Thoracic aorta (tissue), 2 donors: Measurements from ENCODE around the gene REG3A. TPM values are rescaled to one million over a fixed set of nuclear protein-coding genes. Genes with fewer than 3 reads are reported as not detected.

Source experiments
- ATAC-seq: fragments of 150-250 bp; one replicate; pipeline ENCODE4 v1.8.0; 2017; ENCODE audit warnings: low read depth; ENCODE audit not compliant: insufficient number of reproducible peaks, low FRiP score
- DNase-seq: peaks from one replicate; pipeline ENCODE4 v3.0.0-alpha.2; 2020; ENCODE audit warnings: low spot score
- H3K27ac ChIP-seq, 2 donors: fragments of 200-600 bp; sonication (generic); 1 replicate in 1 of 2; 2 replicates in 1 of 2; pipeline ENCODE4 v1.5.1; 2016; ENCODE audit warnings: mild to moderate bottlenecking in 2 of 2, moderate library complexity in 2 of 2
- H3K27me3 ChIP-seq: fragments of 200-600 bp; sonication (generic); replicated peaks from 2 replicates; pipeline ENCODE4 v1.6.0; 2016; ENCODE audit warnings: mild to moderate bottlenecking; ENCODE audit not compliant: insufficient read depth
- H3K36me3 ChIP-seq: fragments of 200-600 bp; sonication (generic); one replicate; pipeline ENCODE4 v1.5.1; 2016
- H3K4me1 ChIP-seq, 2 donors: fragments of 200-600 bp; sonication (generic); 1 replicate in 1 of 2; 2 replicates in 1 of 2; pipeline versions ENCODE4 v1.5.1 to v1.6.0; 2016; ENCODE audit warnings: low read depth in 2 of 2, mild to moderate bottlenecking in 1 of 2; ENCODE audit not compliant: control insufficient read depth in 1 of 2
- H3K4me3 ChIP-seq: fragments of 200-600 bp; sonication (generic); 2 replicates; pipeline ENCODE4 v1.5.1; 2016; ENCODE audit warnings: mild to moderate bottlenecking
- H3K9me3 ChIP-seq: fragments of 200-600 bp; sonication (generic); 2 replicates; pipeline ENCODE4 v1.5.1; 2016
- total RNA-seq, 2 donors: library from RNA; depleted of rRNA; stranded (reverse); fragments of >200 nt; gene quantifications; one replicate each; pipeline versions ENCODE4 v1.1.0 to v1.2.3, GENCODE V29; 2016
- TF ChIP-seq, protein P1 (sequence below): fragments of 200-600 bp; sonication (generic); IDR thresholded peaks from one replicate; pipeline ENCODE4 v1.5.1; 2019; ENCODE audit warnings: antibody characterized with exemption

REG3A gene
- total RNA-seq, 2 donors from 2014 or later, result 2.8 to 8.3 TPM

DNA sequence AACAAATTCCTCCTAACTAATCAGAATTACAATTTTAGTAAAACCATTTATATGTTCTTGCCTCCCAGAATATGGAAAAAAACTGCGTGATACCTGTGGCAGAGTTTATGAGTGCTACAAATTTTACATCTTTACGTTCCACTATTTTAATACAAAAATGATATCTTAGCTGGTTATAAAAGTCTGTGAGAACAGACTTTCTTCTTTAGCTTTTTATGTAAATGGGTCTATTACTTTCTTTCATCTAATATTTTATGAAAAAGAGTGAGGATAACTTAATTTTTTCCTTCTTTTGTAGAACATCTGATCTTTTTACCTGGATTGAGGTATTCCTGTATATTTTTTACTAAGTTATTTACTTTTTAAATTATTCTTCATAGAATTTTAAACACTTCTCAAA is 22.1 kb upstream of the REG3A start:
- no peak for ATAC-seq
- TF ChIP-seq, protein P1, sequence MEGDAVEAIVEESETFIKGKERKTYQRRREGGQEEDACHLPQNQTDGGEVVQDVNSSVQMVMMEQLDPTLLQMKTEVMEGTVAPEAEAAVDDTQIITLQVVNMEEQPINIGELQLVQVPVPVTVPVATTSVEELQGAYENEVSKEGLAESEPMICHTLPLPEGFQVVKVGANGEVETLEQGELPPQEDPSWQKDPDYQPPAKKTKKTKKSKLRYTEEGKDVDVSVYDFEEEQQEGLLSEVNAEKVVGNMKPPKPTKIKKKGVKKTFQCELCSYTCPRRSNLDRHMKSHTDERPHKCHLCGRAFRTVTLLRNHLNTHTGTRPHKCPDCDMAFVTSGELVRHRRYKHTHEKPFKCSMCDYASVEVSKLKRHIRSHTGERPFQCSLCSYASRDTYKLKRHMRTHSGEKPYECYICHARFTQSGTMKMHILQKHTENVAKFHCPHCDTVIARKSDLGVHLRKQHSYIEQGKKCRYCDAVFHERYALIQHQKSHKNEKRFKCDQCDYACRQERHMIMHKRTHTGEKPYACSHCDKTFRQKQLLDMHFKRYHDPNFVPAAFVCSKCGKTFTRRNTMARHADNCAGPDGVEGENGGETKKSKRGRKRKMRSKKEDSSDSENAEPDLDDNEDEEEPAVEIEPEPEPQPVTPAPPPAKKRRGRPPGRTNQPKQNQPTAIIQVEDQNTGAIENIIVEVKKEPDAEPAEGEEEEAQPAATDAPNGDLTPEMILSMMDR, result no peak

DNA sequence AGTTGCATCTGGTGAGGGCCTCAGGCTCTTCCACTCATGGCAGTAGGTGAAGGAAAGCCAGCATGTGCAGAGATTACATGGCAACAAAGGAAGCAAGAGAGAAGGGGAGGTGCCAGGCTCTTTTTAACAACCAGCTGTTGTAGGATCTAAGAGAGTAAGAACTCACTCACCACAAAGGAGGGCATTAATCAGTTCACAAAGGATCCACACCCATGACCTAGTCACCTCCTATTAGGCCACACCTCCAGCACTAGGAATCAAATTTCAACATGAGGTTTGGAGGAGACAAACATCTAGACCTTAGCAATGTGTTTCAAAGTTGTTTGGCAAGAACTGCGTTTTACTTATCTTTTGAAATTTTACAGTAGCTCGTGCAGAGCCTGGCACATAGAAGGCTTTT is 20.5 kb upstream of the REG3A start:
- DNase-seq (no peak), ATAC-seq (no peak)
- TF ChIP-seq, protein P1, result no peak
- H3K36me3 ChIP-seq, result no peaks in the 10 kb centered on the region
- no peaks in the 10 kb centered on the region for H3K27me3 ChIP-seq
- no peak overlapping the region for H3K4me3 ChIP-seq
- H3K4me1 ChIP-seq, result no peaks in the 10 kb centered on the region
- H3K9me3 ChIP-seq, result peaks cover 3% of the 10 kb centered on the region
- no peak overlapping the region for H3K27ac ChIP-seq

More for the DNA sequence above, 22.1 kb upstream of the REG3A start:
- H3K4me3 ChIP-seq, result no peak overlapping the region
- no peak for DNase-seq
- H3K27ac ChIP-seq, result no peak overlapping the region
- H3K36me3 ChIP-seq, result no peaks in the 10 kb centered on the region
- peaks cover 3% of the 10 kb centered on the region for H3K9me3 ChIP-seq
- no peaks in the 10 kb centered on the region for H3K4me1 ChIP-seq
- no peaks in the 10 kb centered on the region for H3K27me3 ChIP-seq

DNA sequence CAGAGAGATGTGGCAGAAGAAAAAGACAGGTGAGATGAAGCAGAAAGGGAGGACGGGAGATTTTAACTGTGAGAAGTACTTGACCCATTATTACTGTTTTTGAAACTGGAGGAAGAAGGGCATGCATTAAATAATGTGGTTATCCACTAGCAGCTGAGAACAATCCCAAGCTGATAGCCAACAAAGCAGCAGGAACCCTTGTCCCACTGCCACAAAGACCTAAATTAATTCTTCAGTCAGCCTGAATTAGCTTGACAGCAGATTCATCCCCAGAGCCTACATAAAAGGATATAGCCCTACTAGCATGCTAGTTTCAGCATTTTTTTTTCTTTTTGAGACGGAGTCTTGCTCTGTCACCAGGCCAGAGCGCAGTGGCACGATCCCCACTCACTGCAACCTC is 19.5 kb upstream of the REG3A start:
- H3K36me3 ChIP-seq, result no peaks in the 10 kb centered on the region
- no peak overlapping the region for H3K27ac ChIP-seq
- peaks cover 3% of the 10 kb centered on the region for H3K9me3 ChIP-seq
- no peaks in the 10 kb centered on the region for H3K4me1 ChIP-seq
- TF ChIP-seq, protein P1, result no peak
- DNase-seq, result no peak
- no peak overlapping the region for H3K4me3 ChIP-seq
- H3K27me3 ChIP-seq, result no peaks in the 10 kb centered on the region
- ATAC-seq, result no peak

DNA sequence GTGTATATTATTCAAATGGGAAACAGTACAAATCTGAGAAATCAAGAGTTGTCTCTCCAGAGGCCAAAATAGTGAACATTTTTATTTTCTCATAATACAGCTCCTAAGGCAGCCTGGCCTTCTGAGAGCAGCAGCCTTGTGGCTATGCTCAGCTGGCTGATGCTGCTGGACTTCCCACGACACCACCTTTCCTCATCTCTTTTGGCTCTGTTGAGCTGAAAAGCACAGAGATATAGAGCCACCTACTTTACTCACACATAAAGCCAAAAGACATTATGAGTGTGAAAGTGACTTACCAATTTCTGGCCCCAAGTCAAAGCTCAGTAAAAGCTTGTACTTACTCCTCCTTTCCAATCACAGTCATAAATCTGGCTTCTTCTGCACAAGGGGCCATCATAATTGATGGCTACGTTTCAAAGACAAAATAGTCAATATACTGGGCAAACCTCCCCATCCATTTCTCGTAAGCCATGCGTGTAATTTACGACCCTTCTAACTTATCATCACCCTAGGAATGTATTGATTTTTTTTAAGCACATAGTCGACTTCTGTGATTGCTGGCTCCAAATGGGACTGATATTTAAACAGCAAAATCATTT is 18.6 kb upstream of the REG3A start:
- H3K4me3 ChIP-seq, result no peak overlapping the region
- H3K27me3 ChIP-seq, result no peaks in the 10 kb centered on the region
- H3K27ac ChIP-seq, result no peak overlapping the region
- ATAC-seq (no peak), DNase-seq (no peak)
- TF ChIP-seq, protein P1, result no peak
- H3K36me3 ChIP-seq, result no peaks in the 10 kb centered on the region
- H3K4me1 ChIP-seq, result no peaks in the 10 kb centered on the region
- peaks cover 3% of the 10 kb centered on the region for H3K9me3 ChIP-seq

DNA sequence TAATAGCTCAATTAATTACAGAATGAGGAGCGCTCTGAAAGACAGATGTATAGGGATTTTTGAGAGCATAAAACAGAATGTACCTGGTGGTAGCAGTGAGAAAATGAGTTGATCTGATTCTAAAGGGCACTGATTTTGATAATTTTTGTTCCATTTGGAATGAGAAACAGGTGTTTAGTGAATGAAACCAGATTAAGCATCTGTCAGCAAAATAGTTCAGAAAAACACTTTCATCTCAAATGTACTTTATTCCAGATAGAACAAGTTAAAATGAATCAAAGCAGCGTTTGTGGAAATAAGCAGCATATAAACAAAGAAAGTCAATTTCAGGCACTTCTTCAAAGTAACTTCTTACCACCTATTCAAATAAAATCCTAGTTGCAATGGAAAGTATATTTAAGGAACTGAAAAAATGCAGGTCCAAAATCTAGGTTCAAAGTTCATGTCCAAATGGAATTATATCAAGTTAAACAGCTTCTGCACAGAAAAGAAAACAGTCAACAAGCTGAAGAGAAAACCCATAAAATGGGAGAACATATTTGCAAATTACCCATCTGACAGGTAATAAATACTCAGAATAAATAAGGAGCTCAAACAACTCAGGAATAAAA is 11.9 kb upstream of the REG3A start:
- Histone ChIP-seq H3K4me3 (no peak overlapping the region), H3K27me3 (no peaks in the 10 kb centered on the region), H3K27ac (no peak overlapping the region), H3K4me1 (no peaks in the 10 kb centered on the region), H3K9me3 (no peaks in the 10 kb centered on the region), H3K36me3 (no peaks in the 10 kb centered on the region)
- TF ChIP-seq, protein P1, result no peak
- DNase-seq (no peak), ATAC-seq (no peak)
